ENCODE results near the gene PERM1.
"Not testable (repeated sequence)": the region's sequence is repeated elsewhere in the genome, so short reads cannot be mapped to it uniquely, and the experiment has no call there.

DNA sequence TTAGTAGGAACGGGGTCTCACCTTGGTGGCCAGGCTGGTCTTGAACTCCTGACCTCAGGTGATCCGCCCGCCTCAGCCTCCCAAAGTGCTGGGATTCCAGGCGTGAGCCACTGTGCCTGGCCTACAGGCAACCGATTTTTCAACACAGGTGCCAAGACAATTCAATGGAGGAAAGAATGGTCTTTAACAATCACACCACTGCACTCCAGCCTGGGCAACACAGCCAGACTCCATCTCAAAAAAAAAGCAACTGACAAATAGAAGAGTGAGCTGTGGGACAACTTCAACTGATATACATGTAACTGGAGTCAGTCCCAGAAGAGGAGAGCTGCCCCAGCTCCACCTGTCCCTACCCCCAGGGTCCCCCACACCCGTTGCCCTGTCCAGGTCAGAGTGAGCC is 12.7 kb upstream of the PERM1 start:
- not testable (repeated sequence) for TF ChIP-seq POLR2AphosphoS5 (IDR thresholded peaks at IDR 0.05); POLR2A (IDR thresholded peaks at IDR 0.05; ENCODE audit: low read depth)
- TF ChIP-seq, protein P1, sequence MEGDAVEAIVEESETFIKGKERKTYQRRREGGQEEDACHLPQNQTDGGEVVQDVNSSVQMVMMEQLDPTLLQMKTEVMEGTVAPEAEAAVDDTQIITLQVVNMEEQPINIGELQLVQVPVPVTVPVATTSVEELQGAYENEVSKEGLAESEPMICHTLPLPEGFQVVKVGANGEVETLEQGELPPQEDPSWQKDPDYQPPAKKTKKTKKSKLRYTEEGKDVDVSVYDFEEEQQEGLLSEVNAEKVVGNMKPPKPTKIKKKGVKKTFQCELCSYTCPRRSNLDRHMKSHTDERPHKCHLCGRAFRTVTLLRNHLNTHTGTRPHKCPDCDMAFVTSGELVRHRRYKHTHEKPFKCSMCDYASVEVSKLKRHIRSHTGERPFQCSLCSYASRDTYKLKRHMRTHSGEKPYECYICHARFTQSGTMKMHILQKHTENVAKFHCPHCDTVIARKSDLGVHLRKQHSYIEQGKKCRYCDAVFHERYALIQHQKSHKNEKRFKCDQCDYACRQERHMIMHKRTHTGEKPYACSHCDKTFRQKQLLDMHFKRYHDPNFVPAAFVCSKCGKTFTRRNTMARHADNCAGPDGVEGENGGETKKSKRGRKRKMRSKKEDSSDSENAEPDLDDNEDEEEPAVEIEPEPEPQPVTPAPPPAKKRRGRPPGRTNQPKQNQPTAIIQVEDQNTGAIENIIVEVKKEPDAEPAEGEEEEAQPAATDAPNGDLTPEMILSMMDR (IDR thresholded peaks at IDR 0.05): not testable (repeated sequence)

All from esophagus muscularis mucosa (tissue), 3 donors.